ENCODE measurements around the gene KLK15.
A peak's percentile ranks its signal among the peaks of the same experiment; 100 is the strongest.

The KLK15 gene

DNA sequence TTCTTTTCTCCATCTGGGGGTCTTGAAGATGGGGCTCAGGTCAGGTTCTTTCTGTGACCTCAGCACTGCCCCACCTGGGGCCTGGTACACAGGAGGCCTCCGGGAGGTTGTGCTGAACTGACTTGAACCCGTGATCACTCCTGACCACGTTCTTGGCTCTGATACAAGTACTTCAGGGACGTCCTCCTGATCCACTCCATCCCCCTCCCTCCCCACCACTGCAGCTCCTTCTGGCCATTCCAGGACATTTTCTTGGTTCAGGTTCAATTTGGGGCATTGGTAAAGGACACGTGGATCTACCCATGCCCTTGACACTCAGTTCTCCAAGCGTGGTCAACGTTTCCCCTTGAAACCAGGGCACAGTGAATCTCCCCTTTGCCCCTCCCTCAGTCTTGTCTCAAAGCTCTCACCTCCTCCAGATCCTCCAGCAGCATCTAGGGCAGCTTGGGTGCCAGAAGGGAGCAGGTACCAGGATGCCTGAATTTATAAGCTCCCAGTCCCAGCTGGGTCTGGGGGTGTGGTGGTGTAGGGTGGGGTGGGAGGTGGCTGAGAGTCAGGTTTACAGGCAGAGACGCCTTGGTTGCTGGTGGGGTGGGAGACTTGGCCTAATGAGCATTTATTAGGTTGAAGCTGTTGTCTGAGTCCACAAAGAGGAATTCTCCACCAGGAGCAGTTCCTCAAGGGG, at the start of gene KLK15:
Gene KLK15, minus strand, starts transcription at position 458 of the 685 bp plus-strand sequence. CDS start 2,082 bp downstream, outside the sequence.
- no peak for DNase-seq

DNA sequence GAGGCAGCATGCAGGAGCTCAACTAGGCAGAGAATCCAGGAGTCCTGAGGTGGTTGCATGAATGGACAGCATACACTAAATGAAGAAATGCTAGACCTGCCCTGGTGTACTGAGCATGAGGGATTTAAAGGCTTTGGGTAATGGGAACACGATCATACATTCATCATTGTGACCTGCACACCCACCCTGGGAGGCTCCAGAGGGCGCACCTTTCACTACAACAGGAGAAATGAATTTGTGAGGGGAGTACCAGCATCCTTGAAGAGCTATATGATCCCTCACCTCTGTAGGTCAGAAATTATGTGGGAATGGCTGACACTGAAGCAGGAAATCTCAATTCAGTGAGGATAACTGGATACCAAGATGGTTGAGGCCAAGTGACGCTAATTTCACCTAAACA, 48.8 kb upstream of the KLK15 start:
- no peak for DNase-seq

GRCh38 chr19:50880241-50880640, 46.9 kb upstream of the KLK15 start:
- no peak for DNase-seq

DNA sequence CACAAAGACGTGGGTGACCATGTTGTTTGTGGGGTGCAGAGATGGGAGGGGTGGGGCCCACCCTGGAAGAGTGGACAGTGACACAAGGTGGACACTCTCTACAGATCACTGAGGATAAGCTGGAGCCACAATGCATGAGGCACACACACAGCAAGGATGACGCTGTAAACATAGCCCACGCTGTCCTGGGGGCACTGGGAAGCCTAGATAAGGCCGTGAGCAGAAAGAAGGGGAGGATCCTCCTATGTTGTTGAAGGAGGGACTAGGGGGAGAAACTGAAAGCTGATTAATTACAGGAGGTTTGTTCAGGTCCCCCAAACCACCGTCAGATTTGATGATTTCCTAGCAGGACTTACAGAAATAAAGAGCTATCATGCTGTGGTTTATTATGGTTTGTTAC, 45.5 kb upstream of the KLK15 start:
- DNase-seq, result no peak

DNA sequence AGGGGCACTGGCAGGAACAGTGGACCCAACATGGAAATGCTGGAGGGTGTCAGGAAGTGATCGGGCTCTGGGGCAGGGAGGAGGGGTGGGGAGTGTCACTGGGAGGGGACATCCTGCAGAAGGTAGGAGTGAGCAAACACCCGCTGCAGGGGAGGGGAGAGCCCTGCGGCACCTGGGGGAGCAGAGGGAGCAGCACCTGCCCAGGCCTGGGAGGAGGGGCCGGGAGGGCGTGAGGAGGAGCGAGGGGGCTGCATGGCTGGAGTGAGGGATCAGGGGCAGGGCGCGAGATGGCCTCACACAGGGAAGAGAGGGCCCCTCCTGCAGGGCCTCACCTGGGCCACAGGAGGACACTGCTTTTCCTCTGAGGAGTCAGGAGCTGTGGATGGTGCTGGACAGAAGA, 44.0 kb upstream of the KLK15 start:
- DNase-seq, result no peak

DNA sequence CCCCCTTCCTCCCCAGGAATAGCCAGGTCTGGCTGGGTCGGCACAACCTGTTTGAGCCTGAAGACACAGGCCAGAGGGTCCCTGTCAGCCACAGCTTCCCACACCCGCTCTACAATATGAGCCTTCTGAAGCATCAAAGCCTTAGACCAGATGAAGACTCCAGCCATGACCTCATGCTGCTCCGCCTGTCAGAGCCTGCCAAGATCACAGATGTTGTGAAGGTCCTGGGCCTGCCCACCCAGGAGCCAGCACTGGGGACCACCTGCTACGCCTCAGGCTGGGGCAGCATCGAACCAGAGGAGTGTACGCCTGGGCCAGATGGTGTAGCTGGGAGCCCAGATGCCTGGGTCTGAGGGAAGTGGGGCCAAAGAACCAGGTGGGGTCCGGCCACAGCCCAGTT, 43.1 kb upstream of the KLK15 start:
- no peak for DNase-seq

GRCh38 chr19:50875795-50876422, 42.5 kb upstream of the KLK15 start:
- no peak for DNase-seq

DNA sequence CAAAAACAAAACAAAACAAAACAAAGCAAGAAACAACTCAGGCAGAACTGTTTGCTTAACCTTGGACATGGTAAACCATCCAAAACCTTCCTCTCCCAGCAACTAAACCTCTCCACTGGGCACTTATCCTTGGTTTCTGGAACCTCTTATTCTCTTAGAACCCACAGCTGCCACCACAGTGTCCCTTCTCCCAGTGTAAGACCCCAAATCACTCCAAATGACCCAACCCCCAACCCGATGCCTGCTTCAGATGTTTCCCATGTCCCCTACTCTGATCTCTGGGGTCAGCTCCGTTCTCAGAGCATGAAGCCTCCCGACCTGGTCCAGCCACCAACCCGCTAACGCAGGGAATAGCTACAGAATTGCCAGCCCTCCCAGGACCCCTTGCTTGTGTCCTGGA, 40.8 kb upstream of the KLK15 start:
- DNase-seq, result no peak

DNA sequence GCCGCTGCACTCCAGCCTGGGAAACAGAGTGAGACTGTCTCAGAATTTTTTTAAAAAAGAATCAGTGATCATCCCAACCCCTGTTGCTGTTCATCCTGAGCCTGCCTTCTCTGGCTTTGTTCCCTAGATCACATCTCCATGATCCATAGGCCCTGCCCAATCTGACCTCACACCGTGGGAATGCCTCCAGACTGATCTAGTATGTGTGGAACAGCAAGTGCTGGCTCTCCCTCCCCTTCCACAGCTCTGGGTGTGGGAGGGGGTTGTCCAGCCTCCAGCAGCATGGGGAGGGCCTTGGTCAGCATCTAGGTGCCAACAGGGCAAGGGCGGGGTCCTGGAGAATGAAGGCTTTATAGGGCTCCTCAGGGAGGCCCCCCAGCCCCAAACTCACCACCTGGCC, 39.7 kb upstream of the KLK15 start, which contains the start of gene KLK2:
Gene KLK2, plus strand, starts transcription at position 384 of the 400 bp plus-strand sequence. CDS start 35 bp downstream, outside the sequence.
- DNase-seq, result no peak

GRCh38 chr19:50870417-50871089, 37.2 kb upstream of the KLK15 start:
- peak; percentile 35 for DNase-seq

DNA sequence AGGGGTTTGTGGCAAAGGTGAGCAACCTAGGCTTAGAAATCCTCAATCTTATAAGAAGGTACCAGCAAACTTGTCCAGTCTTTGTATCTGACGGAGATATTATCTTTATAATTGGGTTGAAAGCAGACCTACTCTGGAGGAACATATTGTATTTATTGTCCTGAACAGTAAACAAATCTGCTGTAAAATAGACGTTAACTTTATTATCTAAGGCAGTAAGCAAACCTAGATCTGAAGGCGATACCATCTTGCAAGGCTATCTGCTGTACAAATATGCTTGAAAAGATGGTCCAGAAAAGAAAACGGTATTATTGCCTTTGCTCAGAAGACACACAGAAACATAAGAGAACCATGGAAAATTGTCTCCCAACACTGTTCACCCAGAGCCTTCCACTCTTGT, 36.1 kb upstream of the KLK15 start:
- DNase-seq, result no peak

GRCh38 chr19:50861496-50862286, 28.3 kb upstream of the KLK15 start:
- DNase-seq, result no peak

- no peak for DNase-seq
These were observed 27.6 kb upstream of the KLK15 start for GRCh38 chr19:50861010-50861409.

GRCh38 chr19:50859849-50860248, 26.5 kb upstream of the KLK15 start:
- no peak for DNase-seq

- DNase-seq, result no peak
These were observed 25.5 kb upstream of the KLK15 start for GRCh38 chr19:50858886-50859285.

GRCh38 chr19:50857366-50857765, 24.0 kb upstream of the KLK15 start:
- DNase-seq, result no peak

- no peak for DNase-seq
These were observed 21.4 kb upstream of the KLK15 start, which contains the start of gene KLK3 for GRCh38 chr19:50854636-50855410. Gene KLK3 (plus strand): TSS chr19:50854915. CDS start chr19:50854956, 41 bp downstream.

GRCh38 chr19:50851620-50852019, 18.2 kb upstream of the KLK15 start:
- no peak for DNase-seq

GRCh38 chr19:50850738-50851137, 17.4 kb upstream of the KLK15 start:
- no peak for DNase-seq

DNA sequence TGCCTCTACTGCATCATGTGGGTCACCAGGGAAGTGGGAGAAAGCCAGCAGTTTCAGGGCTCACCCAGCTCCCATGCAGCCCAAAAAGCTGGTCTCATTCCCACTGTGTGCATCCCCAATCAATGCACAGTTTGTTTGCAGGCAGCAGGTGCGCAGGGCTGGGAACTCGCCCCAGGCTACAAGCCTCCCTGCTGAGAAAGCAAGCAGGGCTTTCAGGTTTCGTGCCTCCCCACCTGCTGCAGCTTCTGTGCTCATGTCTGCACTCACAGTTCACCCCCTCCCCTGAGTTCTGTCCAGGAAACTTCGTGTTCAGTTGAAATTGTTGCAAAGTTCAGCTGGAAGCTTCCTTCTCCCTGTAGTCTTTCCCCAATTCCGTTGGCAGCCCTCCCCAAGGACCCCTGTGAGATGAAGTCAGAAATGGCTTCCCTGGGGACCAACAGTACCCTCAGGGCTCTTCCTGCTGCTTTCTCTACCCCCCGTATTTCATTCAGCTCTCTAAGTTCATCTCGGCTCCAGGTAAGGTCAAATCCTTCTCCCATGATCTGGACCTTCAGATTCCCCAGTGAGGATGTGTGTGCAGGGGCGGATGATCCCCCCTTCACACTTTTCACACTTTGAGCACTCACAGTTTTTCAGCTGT, 11.0 kb upstream of the KLK15 start:
- DNase-seq, result no peak

DNA sequence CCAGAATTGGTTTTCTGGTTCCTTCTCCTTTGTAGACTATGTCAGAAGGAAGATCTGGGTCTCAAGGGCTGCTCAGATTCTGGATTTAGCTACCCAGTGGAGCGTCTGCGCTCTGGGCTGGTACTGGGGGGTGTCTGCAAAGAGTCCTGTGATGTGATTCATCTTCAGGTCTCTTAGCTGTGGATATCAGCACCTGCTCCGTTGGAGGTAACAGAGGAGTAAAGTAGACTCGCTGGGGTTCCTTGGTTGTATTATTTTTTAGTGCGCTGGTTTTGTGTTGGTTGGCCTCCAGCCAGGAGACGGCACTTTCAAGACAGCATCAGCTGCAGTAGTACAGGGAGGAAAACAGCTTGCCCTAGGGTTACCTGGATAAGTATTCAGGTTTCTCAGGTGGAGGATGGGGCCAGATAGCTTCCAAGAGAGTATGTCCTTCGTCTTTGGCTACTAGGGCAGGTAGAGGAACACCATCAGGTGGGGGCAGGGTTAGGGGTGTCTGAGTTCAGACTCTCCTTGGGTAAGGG, 10.4 kb upstream of the KLK15 start:
- no peak for DNase-seq

- DNase-seq, result no peak
These were observed 9.8 kb upstream of the KLK15 start for GRCh38 chr19:50843205-50843604.
